ENCODE measurements around the gene ASCL1.

Gene ASCL1

GRCh38 chr12:102977945-102978706 lies 20.7 kb downstream of the ASCL1 start:
- no peak for DNase-seq (ENCODE audit: low read depth in 2 of 2)

GRCh38 chr12:102980350-102980749 lies 22.9 kb downstream of the ASCL1 start:
- no peak for DNase-seq (ENCODE audit: low read depth in 2 of 2)

- no peak for DNase-seq (ENCODE audit: low read depth in 2 of 2)
Observed at GRCh38 chr12:102990419-102990818, 32.9 kb downstream of the ASCL1 start.

GRCh38 chr12:102992297-102992696 lies 34.8 kb downstream of the ASCL1 start:
- no peak for DNase-seq (ENCODE audit: low read depth in 2 of 2)

- DNase-seq (ENCODE audit: low read depth in 2 of 2) = no peak
Observed at GRCh38 chr12:102992720-102993119, 35.2 kb downstream of the ASCL1 start.

GRCh38 chr12:102993537-102993936 lies 36.1 kb downstream of the ASCL1 start:
- no peak for DNase-seq (ENCODE audit: low read depth in 2 of 2)

GRCh38 chr12:102995372-102995771 lies 37.9 kb downstream of the ASCL1 start:
- no peak for DNase-seq (ENCODE audit: low read depth in 2 of 2)
